PC-3 (cell line): ENCODE data around the gene SMOC2. TPM values are rescaled to one million over a fixed set of nuclear protein-coding genes. Genes with fewer than 3 reads are reported as not detected.

ENCODE experiments used
- ATAC-seq: fragments of 200-7000 bp; cut with Tn5 transposase; 2 replicates; pipeline ENCODE4 v1.9.1; 2020; ENCODE audit warnings: mild to moderate bottlenecking, moderate library complexity
- BruUV-seq: library from RNA; stranded (reverse); fragments of 400-500 nt; replicated peaks from 2 replicates; lab custom pipeline; 2021; lab: Mats Ljungman, UMichigan
- CTCF ChIA-PET: fragments of 300-600 bp; sonication (Branson Sonifier 250); formaldehyde crosslinking; loops from one replicate; lab custom pipeline; 2022; ENCODE audit warnings: antibody characterized with exemption; lab: Charles Lee
- POLR2A ChIA-PET: fragments of 300-600 bp; sonication (Branson Sonifier 250); formaldehyde crosslinking; loops from one replicate; lab custom pipeline; 2022; ENCODE audit warnings: antibody characterized with exemption; ENCODE audit not compliant: unreplicated experiment; lab: Charles Lee
- DNase-seq: peaks from one replicate; pipeline ENCODE4 v3.0.0-alpha.2; 2015
- H2AFZ ChIP-seq: fragments of 300-600 bp; sonication (generic); 2 replicates; pipeline ENCODE4 v1.6.0; 2016; ENCODE audit warnings: antibody characterized with exemption, low read length
- H3F3A ChIP-seq: fragments of 300-600 bp; sonication (generic); one replicate; pipeline ENCODE4 v1.6.0; 2017; ENCODE audit warnings: antibody characterized with exemption, low read length, control low read depth, mild to moderate bottlenecking; ENCODE audit not compliant: unreplicated experiment
- H3K27ac ChIP-seq: fragments of 300-600 bp; sonication (generic); 2 replicates; pipeline ENCODE4 v1.5.1; 2016; ENCODE audit warnings: mild to moderate bottlenecking, low read length
- H3K27me3 ChIP-seq: fragments of 300-600 bp; sonication (generic); 2 replicates; pipeline ENCODE4 v1.6.1; 2016; ENCODE audit warnings: low read length, mixed read lengths
- H3K36me3 ChIP-seq: fragments of 300-600 bp; sonication (generic); 2 replicates; pipeline ENCODE4 v1.6.1; 2016; ENCODE audit warnings: low read depth, mixed run types, low read length, mixed read lengths
- H3K4me1 ChIP-seq: fragments of 300-600 bp; sonication (generic); 2 replicates; pipeline ENCODE4 v1.5.1; 2016; ENCODE audit warnings: low read length; ENCODE audit not compliant: insufficient read depth
- H3K4me2 ChIP-seq: fragments of 300-600 bp; sonication (generic); 2 replicates; pipeline ENCODE4 v1.6.0; 2016; ENCODE audit warnings: low read length
- H3K4me3 ChIP-seq: fragments of 300-600 bp; sonication (generic); 2 replicates; pipeline ENCODE4 v1.5.1; 2016; ENCODE audit warnings: mild to moderate bottlenecking, low read length, mixed read lengths
- H3K79me2 ChIP-seq: fragments of 300-600 bp; sonication (generic); 2 replicates; pipeline ENCODE4 v1.6.1; 2017; ENCODE audit warnings: low read length, mixed read lengths
- H3K9ac ChIP-seq: fragments of 300-600 bp; sonication (generic); 2 replicates; pipeline ENCODE4 v1.6.0; 2016; ENCODE audit warnings: mild to moderate bottlenecking, low read length
- H3K9me2 ChIP-seq: fragments of 300-600 bp; sonication (generic); replicated peaks from 2 replicates; pipeline ENCODE4 v1.6.1; 2016; ENCODE audit warnings: mixed run types, low read length, mixed read lengths
- H3K9me3 ChIP-seq: fragments of 300-600 bp; sonication (generic); 2 replicates; pipeline ENCODE4 v1.6.1; 2016; ENCODE audit warnings: low read length, mixed read lengths
- H4K20me1 ChIP-seq: fragments of 300-600 bp; sonication (generic); 2 replicates; pipeline ENCODE4 v1.6.1; 2016; ENCODE audit warnings: low read length, mixed read lengths
- EZH2 ChIP-seq: fragments of 300-600 bp; sonication (generic); IDR thresholded peaks from one replicate; pipeline ENCODE4 v1.6.1; 2017; ENCODE audit warnings: antibody characterized with exemption, mild to moderate bottlenecking, low read length; ENCODE audit not compliant: unreplicated experiment
- EZH2phosphoT487 ChIP-seq: fragments of 300-600 bp; sonication (generic); IDR thresholded peaks from 2 replicates; pipeline ENCODE4 v1.6.1; 2018; ENCODE audit warnings: mild to moderate bottlenecking, antibody characterized with exemption, low read length, borderline replicate concordance
- intact Hi-C: fragments of 100-400 bp; cut with micrococcal nuclease; formaldehyde crosslinking; loops from 2 replicates; pipeline ENCODE4 v1.9.0; 2023
- total RNA-seq: library from RNA; depleted of rRNA; stranded (reverse); fragments of >200 nt; gene quantifications from 2 replicates; pipeline ENCODE4 v1.2.3, GENCODE V29; 2014
- TF ChIP-seq, protein P1 (sequence below): fragments of 300-600 bp; sonication (generic); conservative IDR thresholded peaks from 2 replicates; pipeline ENCODE4 v1.5.1; 2017; ENCODE audit warnings: antibody characterized with exemption, low read depth, mild to moderate bottlenecking, low read length

Gene SMOC2
- total RNA-seq, 1 experiment from 2014 or later = not detected

DNA sequence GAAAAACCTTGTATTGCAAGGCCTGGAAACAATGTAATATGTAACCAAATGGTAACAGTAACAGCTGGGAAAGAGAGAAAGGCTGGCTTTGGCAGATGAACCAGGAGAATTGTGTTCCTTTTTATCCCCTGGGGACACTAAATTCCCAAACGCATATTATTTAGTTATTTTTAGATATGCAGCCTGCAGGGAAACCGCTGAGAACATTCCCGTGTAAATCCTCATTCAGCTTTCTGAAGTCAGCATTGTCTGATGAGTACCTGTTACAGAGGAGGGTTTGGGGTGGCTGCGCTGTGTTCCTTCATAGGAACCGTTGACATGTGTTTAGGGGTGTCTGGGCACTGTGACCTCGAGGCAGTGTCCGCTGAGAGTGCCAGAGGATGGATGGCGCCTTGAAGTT lies 101.3 kb downstream of the SMOC2 start:
- no peaks in the 10 kb centered on the region for H3K9me3 ChIP-seq
- ATAC-seq (no peak), DNase-seq (no peak)
- no peak for TF ChIP-seq EZH2
- TF ChIP-seq, protein P1, sequence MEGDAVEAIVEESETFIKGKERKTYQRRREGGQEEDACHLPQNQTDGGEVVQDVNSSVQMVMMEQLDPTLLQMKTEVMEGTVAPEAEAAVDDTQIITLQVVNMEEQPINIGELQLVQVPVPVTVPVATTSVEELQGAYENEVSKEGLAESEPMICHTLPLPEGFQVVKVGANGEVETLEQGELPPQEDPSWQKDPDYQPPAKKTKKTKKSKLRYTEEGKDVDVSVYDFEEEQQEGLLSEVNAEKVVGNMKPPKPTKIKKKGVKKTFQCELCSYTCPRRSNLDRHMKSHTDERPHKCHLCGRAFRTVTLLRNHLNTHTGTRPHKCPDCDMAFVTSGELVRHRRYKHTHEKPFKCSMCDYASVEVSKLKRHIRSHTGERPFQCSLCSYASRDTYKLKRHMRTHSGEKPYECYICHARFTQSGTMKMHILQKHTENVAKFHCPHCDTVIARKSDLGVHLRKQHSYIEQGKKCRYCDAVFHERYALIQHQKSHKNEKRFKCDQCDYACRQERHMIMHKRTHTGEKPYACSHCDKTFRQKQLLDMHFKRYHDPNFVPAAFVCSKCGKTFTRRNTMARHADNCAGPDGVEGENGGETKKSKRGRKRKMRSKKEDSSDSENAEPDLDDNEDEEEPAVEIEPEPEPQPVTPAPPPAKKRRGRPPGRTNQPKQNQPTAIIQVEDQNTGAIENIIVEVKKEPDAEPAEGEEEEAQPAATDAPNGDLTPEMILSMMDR = no peak
- TF ChIP-seq EZH2phosphoT487 = no peak
- no peaks in the 10 kb centered on the region for H3K36me3 ChIP-seq
- H2AFZ ChIP-seq = no peak overlapping the region
- H3K79me2 ChIP-seq = no peaks in the 10 kb centered on the region
- no peaks in the 10 kb centered on the region for H3K4me1 ChIP-seq
- H3K9ac ChIP-seq = no peak overlapping the region
- no peak overlapping the region for H3K27ac ChIP-seq
- H3F3A ChIP-seq = no peaks in the 10 kb centered on the region
- no TSS peak for BruUV-seq
- intact Hi-C loops = no loop called here
- no peaks in the 10 kb centered on the region for H3K9me2 ChIP-seq
- H3K4me2 ChIP-seq = no peak overlapping the region
- CTCF ChIA-PET = no interaction called here
- no peak overlapping the region for H3K4me3 ChIP-seq
- H3K27me3 ChIP-seq = peaks cover 46% of the 10 kb centered on the region
- POLR2A ChIA-PET = no interaction called here
- no peaks in the 10 kb centered on the region for H4K20me1 ChIP-seq

- Histone ChIP-seq H3K36me3 (no peaks in the 10 kb centered on the region), H3K9me2 (no peaks in the 10 kb centered on the region), H3K27me3 (peaks cover 50% of the 10 kb centered on the region), H3K4me1 (no peaks in the 10 kb centered on the region), H3K9ac (no peak overlapping the region), H4K20me1 (no peaks in the 10 kb centered on the region), H3K79me2 (no peaks in the 10 kb centered on the region), H2AFZ (no peak overlapping the region), H3K4me3 (no peak overlapping the region), H3F3A (no peaks in the 10 kb centered on the region), H3K9me3 (no peaks in the 10 kb centered on the region), H3K27ac (no peak overlapping the region), H3K4me2 (no peak overlapping the region)
- no peak for DNase-seq
- intact Hi-C loops = no loop called here
- CTCF ChIA-PET = no interaction called here
- ATAC-seq = no peak
- POLR2A ChIA-PET = no interaction called here
- TF ChIP-seq EZH2phosphoT487 = no peak
- BruUV-seq = no TSS peak
Observed at GRCh38 chr6:168545428-168545827, 104.4 kb downstream of the SMOC2 start.

DNA sequence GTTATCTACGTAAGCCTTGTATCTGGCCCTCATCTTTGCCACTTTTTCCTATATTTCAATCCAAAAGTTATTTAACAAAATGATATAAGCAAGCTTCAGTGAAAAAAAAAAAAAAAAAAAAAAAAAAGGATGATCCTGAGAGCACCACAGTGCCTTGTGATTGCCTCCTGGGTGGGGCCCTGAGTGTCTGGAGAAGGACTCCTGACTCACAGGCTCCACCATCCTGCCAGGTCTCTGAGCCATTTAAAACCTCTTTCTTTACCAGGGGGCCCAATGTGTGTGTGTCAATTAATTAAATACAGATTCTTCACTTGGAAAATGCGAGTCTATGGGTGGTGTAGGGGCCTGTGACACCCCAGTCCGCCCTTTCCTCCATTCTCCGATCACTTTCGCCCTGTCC lies 105.2 kb downstream of the SMOC2 start:
- ChIA-PET POLR2A (no interaction called here), CTCF (no interaction called here)
- Histone ChIP-seq H3K9me3 (no peaks in the 10 kb centered on the region), H3K4me1 (no peaks in the 10 kb centered on the region), H3K4me3 (no peak overlapping the region), H3K9ac (no peak overlapping the region), H3K4me2 (no peak overlapping the region), H3K9me2 (no peaks in the 10 kb centered on the region), H4K20me1 (no peaks in the 10 kb centered on the region), H3K27me3 (peaks cover 43% of the 10 kb centered on the region), H3K36me3 (no peaks in the 10 kb centered on the region), H3K27ac (no peak overlapping the region), H2AFZ (no peak overlapping the region), H3F3A (no peaks in the 10 kb centered on the region), H3K79me2 (no peaks in the 10 kb centered on the region)
- TF ChIP-seq EZH2 (no peak), EZH2phosphoT487 (no peak)
- TF ChIP-seq, protein P1 = no peak
- ATAC-seq = no peak
- BruUV-seq = no TSS peak
- intact Hi-C loops = no loop called here
- DNase-seq = no peak
